HepG2 (cell line): Measurements from ENCODE around the gene DNAJC21. TPM values are rescaled to one million over a fixed set of nuclear protein-coding genes. Genes with fewer than 3 reads are reported as not detected.

Experiments used
- AHDC1 ChIP-seq: sonication (generic); formaldehyde crosslinking; IDR thresholded peaks from 2 replicates; pipeline ENCODE4 v1.5.1; 2020; ENCODE audit warnings: mild to moderate bottlenecking, missing genetic modification reagents, borderline replicate concordance
- FOXA3 ChIP-seq: IDR thresholded peaks from 2 replicates; pipeline ENCODE4 v1.6.1; 2016; ENCODE audit warnings: missing genetic modification reagents, missing compliant biosample characterization
- GLI4 ChIP-seq: sonication (generic); formaldehyde crosslinking; IDR thresholded peaks from 2 replicates; pipeline ENCODE4 v1.5.1; 2020; ENCODE audit warnings: missing genetic modification reagents, mild to moderate bottlenecking, moderate library complexity, borderline replicate concordance
- KMT2B ChIP-seq: IDR thresholded peaks from 2 replicates; pipeline ENCODE4 v1.6.1; 2016; ENCODE audit warnings: missing genetic modification reagents, missing compliant biosample characterization
- MAFF ChIP-seq: IDR thresholded peaks from 2 replicates; pipeline ENCODE4 v1.6.1; 2011; ENCODE audit warnings: low read depth, low read length, improper control_type of control experiment
- MYPOP ChIP-seq: sonication (generic); formaldehyde crosslinking; IDR thresholded peaks from 2 replicates; pipeline ENCODE4 v1.8.1; 2023; ENCODE audit warnings: mild to moderate bottlenecking, moderate library complexity, missing genetic modification reagents
- PAXIP1 ChIP-seq: sonication (generic); formaldehyde crosslinking; conservative IDR thresholded peaks from 2 replicates; pipeline ENCODE4 v1.4.0; 2020; ENCODE audit warnings: mild to moderate bottlenecking, missing genetic modification reagents, moderate library complexity
- TFDP2 ChIP-seq: sonication (generic); formaldehyde crosslinking; IDR thresholded peaks from 2 replicates; pipeline ENCODE4 v1.4.0; 2020; ENCODE audit warnings: missing genetic modification reagents
- ZBTB21 ChIP-seq: sonication (generic); formaldehyde crosslinking; IDR thresholded peaks from 2 replicates; pipeline ENCODE4 v1.4.0; 2020; ENCODE audit warnings: missing genetic modification reagents
- ZMYM3 ChIP-seq: sonication (generic); formaldehyde crosslinking; IDR thresholded peaks from 2 replicates; pipeline ENCODE4 v1.5.1; 2020; ENCODE audit warnings: mild to moderate bottlenecking, missing genetic modification reagents
- ZNF101 ChIP-seq: sonication (generic); formaldehyde crosslinking; IDR thresholded peaks from 2 replicates; pipeline ENCODE4 v1.4.0; 2020; ENCODE audit warnings: mild to moderate bottlenecking, low read depth, missing genetic modification reagents, borderline replicate concordance
- ZNF614 ChIP-seq: IDR thresholded peaks from 2 replicates; pipeline ENCODE4 v1.6.1; 2018; ENCODE audit warnings: missing biosample characterization, missing genetic modification reagents, inconsistent platforms, borderline replicate concordance
- ZNF644 ChIP-seq: IDR thresholded peaks from 2 replicates; pipeline ENCODE4 v1.6.1; 2016; ENCODE audit warnings: low read depth
- ZNF740 ChIP-seq: sonication (generic); formaldehyde crosslinking; IDR thresholded peaks from 2 replicates; pipeline ENCODE4 v1.4.0; 2020; ENCODE audit warnings: missing genetic modification reagents
- ZSCAN20 ChIP-seq: sonication (generic); formaldehyde crosslinking; IDR thresholded peaks from 2 replicates; pipeline ENCODE4 v1.4.0; 2020; ENCODE audit warnings: missing genetic modification reagents, mild to moderate bottlenecking, borderline replicate concordance
- polyA plus RNA-seq, 8 experiments: library from polyadenylated mRNA; depleted of rRNA in 3 of 8; stranded (reverse) in 7 of 8; unstranded in 1 of 8; fragments of >200 nt; fragmentation: Illumina TruSeq in 4 of 8; extraction: Trizol in 4 of 8; gene quantifications; 2 replicates each; pipeline versions ENCODE4 v1.2.1 to v1.2.3, GENCODE V29; 2011 to 2016; ENCODE audit warnings: low read depth in 4 of 8, missing spikeins in 1 of 8, mixed read lengths in 1 of 8; ENCODE audit not compliant: insufficient read depth in 1 of 8
- total RNA-seq, 5 experiments: library from RNA; depleted of rRNA; stranded (reverse); fragments of >200 nt; fragmentation: Illumina TruSeq; extraction: Trizol; gene quantifications; 2 replicates each; pipeline ENCODE4 v1.2.3, GENCODE V29; 2016; ENCODE audit warnings: low read depth in 1 of 5

The DNAJC21 gene
- total and polyA plus RNA-seq, 2 of the 13 experiments (the other 11 are each of a cell fraction or from before 2014, with no cell fraction given): 10.9 to 41.6 TPM

- TF ChIP-seq AHDC1 (CRISPR knock-in tag) (no peak), MAFF (no peak), ZNF614 (CRISPR knock-in tag) (peak; percentile 27; the same call in 1 of the 2 replicates), FOXA3 (CRISPR knock-in tag) (0 out of 2 replicates have a peak, but pooled peaks have one; percentile 10), ZNF644 (CRISPR knock-in tag) (no peak), ZMYM3 (CRISPR knock-in tag) (0 out of 2 replicates have a peak, but pooled peaks have one; percentile 35), KMT2B (CRISPR knock-in tag) (peak; percentile 30; the same call in 1 of the 2 replicates), PAXIP1 (CRISPR knock-in tag) (no peak; the same call in 1 of the 2 replicates), ZBTB21 (CRISPR knock-in tag) (no peak), TFDP2 (CRISPR knock-in tag) (no peak), GLI4 (CRISPR knock-in tag) (peak; percentile 72; the same call in 1 of the 2 replicates), MYPOP (CRISPR knock-in tag) (0 out of 2 replicates have a peak, but pooled peaks have one; percentile 62), ZNF740 (CRISPR knock-in tag) (no peak), ZSCAN20 (CRISPR knock-in tag) (no peak; the same call in 1 of the 2 replicates), ZNF101 (CRISPR knock-in tag) (no peak)
These were observed 532 bp downstream of the DNAJC21 start (continued) for GRCh38 chr5:34929720-34930461.
